ENCODE data around the gene SMG6.
"Not testable (repeated sequence)": the region's sequence is repeated elsewhere in the genome, so short reads cannot be mapped to it uniquely, and the experiment has no call there.

SMG6 gene

GRCh38 chr17:2151358-2152033 lies 152.1 kb downstream of the SMG6 start:
- no peak for DNase-seq (ENCODE audit: low read depth in 2 of 3, low spot score in 1 of 3)

DNA sequence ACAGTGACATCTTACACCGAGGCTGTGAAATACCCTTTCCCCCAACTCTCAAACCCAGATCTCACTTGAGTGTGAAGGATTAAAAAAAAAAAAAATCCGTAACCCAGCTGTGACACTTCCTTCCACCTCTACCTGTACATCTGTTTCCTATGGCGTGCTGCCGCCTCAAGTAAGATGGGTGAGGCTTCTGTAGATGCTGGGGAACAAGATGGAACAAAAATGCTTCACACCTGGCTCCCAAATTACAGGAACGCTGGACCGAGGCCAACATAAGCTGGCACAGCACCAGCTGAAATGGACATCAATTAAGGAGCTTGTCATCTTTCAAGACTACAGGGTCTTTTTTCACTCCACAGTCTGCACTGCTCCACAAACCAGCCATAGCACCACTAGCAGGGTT lies 152.8 kb downstream of the SMG6 start:
- DNase-seq (ENCODE audit: low read depth in 2 of 3, low spot score in 1 of 3) = no peak

GRCh38 chr17:2149934-2150333 lies 153.7 kb downstream of the SMG6 start:
- no peak for DNase-seq (ENCODE audit: low read depth in 2 of 3, low spot score in 1 of 3)

DNA sequence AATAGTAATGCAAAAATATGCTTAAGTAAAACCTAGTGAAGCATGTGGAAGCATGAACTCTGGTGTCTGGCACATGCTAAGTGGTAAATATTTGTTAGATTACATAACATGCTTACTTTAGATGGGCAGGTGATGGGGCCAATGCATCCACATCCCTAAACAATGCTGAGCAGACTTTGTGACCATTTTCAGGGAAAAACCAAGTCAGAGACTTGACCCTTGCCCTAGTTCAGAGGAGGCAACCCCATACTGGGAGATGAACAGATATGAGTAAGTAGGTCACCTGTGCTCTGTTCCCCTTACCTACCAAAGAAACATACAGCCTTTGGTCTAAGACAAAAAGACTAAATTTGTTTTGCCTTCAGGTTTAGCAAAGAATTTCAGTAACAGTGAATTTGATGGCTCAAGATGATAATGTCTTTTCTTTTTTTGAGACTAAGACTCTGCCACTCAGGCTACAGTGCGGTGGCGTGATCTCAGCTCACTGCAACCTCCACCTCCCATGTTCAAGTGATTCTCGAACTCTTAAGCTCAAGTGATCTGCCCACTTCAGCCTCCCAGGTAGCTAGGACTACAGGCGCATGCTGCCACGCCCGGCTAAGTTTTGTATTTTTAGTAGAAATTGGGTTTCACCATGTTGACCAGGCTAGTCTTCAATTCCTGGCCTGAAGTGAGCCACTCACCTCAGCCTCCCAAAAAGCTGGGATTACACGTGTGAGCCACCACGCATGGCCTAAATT lies 157.3 kb downstream of the SMG6 start:
- no peak for DNase-seq (ENCODE audit: low read depth in 2 of 3, low spot score in 1 of 3)

- DNase-seq (ENCODE audit: low read depth in 2 of 3, low spot score in 1 of 3) = no peak
Measured at GRCh38 chr17:2144701-2145100, 158.9 kb downstream of the SMG6 start.

DNA sequence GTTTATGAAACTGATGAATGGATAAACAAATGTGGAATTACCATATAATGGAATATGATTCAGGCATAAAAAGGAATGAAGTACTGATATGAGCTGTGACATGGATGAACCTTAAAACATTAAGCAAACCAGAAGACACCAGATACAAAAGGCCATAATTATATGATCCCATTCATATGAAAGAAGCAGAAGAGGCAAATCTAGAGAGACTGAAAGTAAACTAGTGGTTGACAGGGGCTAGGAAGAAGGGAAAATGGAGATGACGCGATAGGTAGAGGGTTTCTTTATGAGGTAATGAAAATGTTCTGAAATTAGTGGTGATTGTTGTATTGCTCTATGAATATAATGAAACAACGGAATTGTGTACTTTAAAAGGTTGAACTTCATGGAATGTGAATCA lies 160.3 kb downstream of the SMG6 start:
- no peak for DNase-seq (ENCODE audit: low read depth in 2 of 3, low spot score in 1 of 3)

- DNase-seq (ENCODE audit: low read depth in 2 of 3, low spot score in 1 of 3) = not testable (repeated sequence)
Measured at GRCh38 chr17:2142682-2143081, 160.9 kb downstream of the SMG6 start.

- no peak for DNase-seq (ENCODE audit: low read depth in 2 of 3, low spot score in 1 of 3)
Measured at GRCh38 chr17:2140683-2141082, 162.9 kb downstream of the SMG6 start.

DNA sequence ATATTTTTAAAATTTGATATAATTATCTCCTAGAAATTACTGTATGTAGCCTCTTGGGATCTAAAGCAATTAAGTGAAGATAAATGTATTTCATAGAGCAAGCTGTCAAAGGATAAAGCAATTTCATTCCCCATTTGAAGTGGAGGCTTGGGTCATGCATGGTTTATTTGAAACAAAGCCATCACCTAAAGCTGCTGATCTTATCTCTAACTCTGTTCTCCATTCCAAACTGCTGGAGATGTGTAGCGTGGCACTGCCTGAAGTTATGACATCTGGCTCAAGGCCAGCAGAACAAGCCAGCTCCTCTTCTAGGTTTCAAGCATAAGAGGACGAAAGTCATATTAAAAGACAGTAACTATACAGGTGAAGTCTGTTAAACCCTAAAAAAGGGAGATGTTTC lies 164.8 kb downstream of the SMG6 start:
- DNase-seq (ENCODE audit: low read depth in 2 of 3, low spot score in 1 of 3) = no peak

- DNase-seq (ENCODE audit: low read depth in 2 of 3, low spot score in 1 of 3) = no peak
Measured at GRCh38 chr17:2138318-2138717, 165.3 kb downstream of the SMG6 start.

DNA sequence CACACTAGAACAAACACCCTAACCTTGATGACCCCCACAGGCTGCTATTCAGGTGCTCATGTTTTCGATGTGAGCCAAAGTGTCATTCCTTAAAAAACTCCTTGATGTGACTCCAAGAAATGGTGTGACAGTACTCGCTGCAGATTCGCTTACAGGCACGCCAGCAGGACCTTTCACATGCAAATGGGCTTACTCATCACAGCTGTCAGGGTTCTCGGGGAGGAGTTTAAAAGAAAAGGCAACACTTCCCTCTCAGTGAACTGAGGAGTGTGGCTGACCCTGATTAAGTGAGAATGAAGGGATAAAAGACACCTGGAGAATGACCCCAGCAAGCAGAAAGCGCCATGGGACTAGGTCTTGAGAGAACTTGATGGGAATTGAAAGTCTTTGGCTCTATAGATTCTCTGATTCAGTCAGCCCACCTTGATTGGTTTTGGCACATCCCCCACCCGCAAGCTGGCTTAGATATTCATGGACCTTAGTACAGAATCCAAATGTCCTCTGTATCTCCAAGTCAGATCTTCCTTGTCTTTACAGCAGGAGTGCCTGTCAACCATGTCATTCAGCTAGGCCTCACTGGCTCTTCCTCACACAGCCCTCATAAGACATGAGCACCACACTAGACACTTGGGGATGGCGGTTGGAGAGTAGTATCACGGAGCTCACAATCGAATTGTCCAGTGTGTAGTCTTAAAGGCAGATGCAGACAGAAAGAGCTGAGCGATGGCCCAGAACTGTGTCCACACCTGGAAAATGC lies 166.1 kb downstream of the SMG6 start:
- DNase-seq (ENCODE audit: low read depth in 2 of 3, low spot score in 1 of 3) = no peak

GRCh38 chr17:2136241-2136640 lies 167.3 kb downstream of the SMG6 start:
- no peak for DNase-seq (ENCODE audit: low read depth in 2 of 3, low spot score in 1 of 3)

DNA sequence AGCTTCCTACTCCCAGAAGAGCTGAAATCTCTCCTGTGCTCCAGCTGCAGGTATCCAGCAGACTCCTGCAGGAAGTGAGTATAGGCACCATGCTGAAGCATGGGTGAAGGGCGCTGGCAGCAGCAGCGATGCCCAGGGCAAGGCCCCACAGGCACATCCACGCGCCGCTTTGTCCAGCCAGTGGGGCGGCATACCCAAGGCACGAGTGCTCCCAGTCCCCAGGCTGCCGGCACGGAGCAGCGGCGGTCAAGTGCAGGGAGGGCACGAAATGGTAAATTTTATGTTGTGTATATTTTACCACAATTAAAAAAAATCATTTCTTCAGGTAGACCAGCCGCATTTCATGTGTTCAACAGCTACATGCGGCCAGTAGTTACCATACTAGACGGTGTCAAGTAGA lies 175.6 kb downstream of the SMG6 start:
- DNase-seq (ENCODE audit: low read depth in 2 of 3, low spot score in 1 of 3) = no peak

DNA sequence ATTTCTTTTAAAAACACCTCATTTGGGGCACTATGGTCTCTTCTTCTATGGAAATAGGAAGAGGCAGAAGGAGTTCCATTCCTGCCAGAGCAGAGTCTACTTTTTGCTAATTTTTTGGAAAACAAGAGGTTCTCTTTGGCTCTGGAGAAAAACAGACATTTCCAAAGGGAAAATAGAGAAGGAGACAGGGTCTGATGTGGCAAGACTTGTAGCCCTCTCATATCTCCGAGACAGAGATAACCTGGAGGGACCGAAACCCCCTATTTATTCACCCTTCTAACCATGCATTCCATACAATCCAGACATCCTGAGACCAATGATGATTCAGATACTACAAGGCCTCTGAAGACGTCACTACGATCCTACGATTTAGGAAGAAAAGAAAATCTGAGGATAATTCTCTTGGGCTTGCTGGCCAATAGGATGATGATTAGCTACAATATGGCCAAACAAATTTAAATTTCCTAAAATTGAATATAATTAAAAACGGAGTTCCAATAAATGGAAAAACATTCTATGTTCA lies 178.5 kb downstream of the SMG6 start:
- no peak for DNase-seq (ENCODE audit: low read depth in 2 of 3, low spot score in 1 of 3)

- no peak for DNase-seq (ENCODE audit: low read depth in 2 of 3, low spot score in 1 of 3)
Measured at GRCh38 chr17:2124391-2124790, 179.2 kb downstream of the SMG6 start.

DNA sequence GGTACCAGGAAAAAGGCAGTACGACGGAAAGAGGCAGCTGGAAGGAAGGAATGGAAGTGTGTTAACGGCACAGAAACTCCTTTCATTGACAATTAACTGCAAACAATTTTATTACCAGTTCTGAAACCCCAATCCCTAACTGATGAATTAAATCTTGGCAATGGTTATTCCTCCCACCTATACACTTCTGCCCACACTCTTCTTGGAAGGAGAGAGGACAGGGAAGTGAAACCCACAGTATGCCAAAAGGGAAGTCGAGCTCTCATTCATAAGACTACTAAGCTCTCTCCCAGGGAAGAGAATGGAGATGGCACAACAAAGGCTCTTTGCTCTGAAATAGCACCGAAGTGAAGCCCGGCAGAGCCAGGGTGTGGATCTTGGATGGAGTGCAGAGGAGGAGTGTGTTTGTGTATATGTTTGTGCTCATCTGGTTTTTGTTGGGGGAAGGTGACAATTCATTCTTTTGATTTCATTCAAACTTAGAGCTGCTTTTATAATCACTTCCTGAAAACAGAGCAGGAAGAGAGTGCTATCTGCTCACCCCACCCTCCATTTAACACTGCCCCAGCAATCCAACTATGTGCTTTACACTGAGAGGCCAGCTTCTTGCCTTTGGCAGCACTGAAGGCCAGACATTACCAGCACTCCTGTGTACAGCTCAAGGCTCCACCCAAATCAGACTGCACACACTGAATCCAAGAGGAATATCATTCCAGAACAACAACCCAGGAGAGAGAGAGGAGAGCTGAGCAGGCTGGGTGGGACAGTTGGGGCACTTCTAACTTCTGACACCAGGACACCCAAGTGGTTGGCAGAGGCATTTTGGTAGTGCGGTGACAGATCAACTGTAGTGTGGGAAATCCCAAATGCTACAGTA lies 180.0 kb downstream of the SMG6 start:
- no peak for DNase-seq (ENCODE audit: low read depth in 2 of 3, low spot score in 1 of 3)

GRCh38 chr17:2122641-2123302 lies 180.8 kb downstream of the SMG6 start:
- no peak for DNase-seq (ENCODE audit: low read depth in 2 of 3, low spot score in 1 of 3)

DNA sequence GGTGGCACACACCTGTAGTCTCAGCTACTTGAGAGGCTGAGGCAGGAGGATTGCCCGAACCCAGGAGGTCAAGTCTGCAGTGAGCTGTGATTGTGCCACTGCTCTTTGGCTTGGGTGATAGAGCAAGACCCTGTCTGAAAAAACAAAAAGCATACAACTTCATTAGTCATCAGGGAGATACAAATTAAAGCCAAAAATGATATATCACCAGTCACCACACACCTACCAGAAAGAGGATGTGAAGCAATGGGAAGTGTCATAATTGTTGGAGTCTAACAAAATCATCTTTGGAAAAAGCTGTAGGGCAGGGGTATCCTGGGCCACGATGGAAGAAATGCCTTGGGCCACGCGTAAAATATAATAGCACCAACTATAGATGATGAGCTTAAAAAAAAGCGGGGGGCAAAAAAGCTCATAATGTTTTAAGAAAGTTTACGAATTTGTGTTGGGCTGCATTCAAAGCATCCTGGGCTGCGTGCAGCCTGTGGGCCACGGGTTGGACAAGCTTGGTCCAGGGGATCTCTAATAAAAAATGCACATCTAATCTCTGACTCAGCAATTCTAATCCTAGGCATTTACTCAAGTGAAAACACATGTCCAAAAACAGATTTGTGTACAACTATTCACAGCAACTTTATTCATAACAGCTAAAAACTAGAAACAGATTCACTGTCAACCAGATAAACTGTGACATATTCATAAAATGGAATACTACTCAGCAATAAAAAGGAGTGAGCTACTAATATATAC lies 182.8 kb downstream of the SMG6 start:
- no peak for DNase-seq (ENCODE audit: low read depth in 2 of 3, low spot score in 1 of 3)

GRCh38 chr17:2113279-2113622 lies 190.3 kb downstream of the SMG6 start:
- DNase-seq (ENCODE audit: low read depth in 2 of 3, low spot score in 1 of 3) = no peak

DNA sequence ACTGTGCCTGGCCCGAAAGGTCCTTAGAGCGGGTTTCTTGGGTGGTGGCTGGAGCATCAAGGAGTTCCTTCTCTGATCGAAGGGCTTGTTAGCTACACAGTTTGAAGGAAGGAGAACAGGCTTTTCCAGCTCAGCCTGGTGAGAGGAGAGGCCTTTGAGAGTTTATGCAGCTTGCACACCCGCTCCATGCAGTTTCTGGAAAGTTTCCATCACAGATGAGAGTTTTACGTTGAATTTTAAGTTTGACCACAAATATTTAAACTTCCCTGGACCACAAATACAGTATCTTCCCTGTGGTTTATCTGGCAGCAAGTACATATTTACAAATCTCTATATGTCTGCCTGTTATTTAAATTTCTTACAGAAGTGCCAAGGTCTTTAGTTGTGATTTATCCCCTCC lies 191.9 kb downstream of the SMG6 start:
- no peak for DNase-seq (ENCODE audit: low read depth in 2 of 3, low spot score in 1 of 3)

Data from stimulated activated CD4-positive, alpha-beta T cell treated with anti-CD3 and anti-CD28 coated beads, Interleukin-12 subunit alpha, Interleukin-12 subunit beta, amount 100 ng/mL, for 48 hours (primary cell).